Measurements from ENCODE around the gene EFCAB14. TPM values are rescaled to one million over a fixed set of nuclear protein-coding genes. Genes with fewer than 3 reads are reported as not detected.
A peak's percentile ranks its signal among the peaks of the same experiment; 100 is the strongest.

EFCAB14 gene
- total and polyA plus RNA-seq, 4 donors = 20.8 to 132 (median 73.4) TPM

GRCh38 chr1:46671554-46671953 is 47.4 kb downstream of the EFCAB14 start, which contains the start of gene TEX38:
TEX38 (plus strand) TSS chr1:46671854; CDS start chr1:46671935, 81 bp downstream.
- H3K27me3 ChIP-seq (ENCODE audit: control insufficient read depth in 3 of 3, insufficient read depth in 3 of 3, low read length in 2 of 3) = no peaks in the 10 kb centered on the region
- no peak within 1 kb of the TSS for H3K27ac ChIP-seq (ENCODE audit: low read depth in 1 of 2, low read length in 1 of 2)
- ATAC-seq (ENCODE audit: insufficient read depth, low FRiP score) (no peak), DNase-seq (no peak)
- H3K4me3 ChIP-seq = no peak within 1 kb of the TSS
- no peaks in the 10 kb centered on the region for H3K9me3 ChIP-seq (ENCODE audit: control insufficient read depth in 4 of 4, insufficient read depth in 3 of 4, low read length in 3 of 4)
- H3K36me3 ChIP-seq (ENCODE audit: control insufficient read depth in 4 of 4, insufficient read depth in 4 of 4, low read length in 4 of 4) = peaks cover 2 to 11% (median 5%) of the 10 kb centered on the region in 4 donors
- H3K9ac ChIP-seq (ENCODE audit: insufficient read depth in 1 of 2, low read length in 2 of 2) = no peak within 1 kb of the TSS
- TF ChIP-seq, protein P1, sequence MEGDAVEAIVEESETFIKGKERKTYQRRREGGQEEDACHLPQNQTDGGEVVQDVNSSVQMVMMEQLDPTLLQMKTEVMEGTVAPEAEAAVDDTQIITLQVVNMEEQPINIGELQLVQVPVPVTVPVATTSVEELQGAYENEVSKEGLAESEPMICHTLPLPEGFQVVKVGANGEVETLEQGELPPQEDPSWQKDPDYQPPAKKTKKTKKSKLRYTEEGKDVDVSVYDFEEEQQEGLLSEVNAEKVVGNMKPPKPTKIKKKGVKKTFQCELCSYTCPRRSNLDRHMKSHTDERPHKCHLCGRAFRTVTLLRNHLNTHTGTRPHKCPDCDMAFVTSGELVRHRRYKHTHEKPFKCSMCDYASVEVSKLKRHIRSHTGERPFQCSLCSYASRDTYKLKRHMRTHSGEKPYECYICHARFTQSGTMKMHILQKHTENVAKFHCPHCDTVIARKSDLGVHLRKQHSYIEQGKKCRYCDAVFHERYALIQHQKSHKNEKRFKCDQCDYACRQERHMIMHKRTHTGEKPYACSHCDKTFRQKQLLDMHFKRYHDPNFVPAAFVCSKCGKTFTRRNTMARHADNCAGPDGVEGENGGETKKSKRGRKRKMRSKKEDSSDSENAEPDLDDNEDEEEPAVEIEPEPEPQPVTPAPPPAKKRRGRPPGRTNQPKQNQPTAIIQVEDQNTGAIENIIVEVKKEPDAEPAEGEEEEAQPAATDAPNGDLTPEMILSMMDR (IDR thresholded peaks at IDR 0.05; ENCODE audit: control extremely low read depth, extremely low read depth) = no peak
- peaks cover 3 to 12% (median 8%) of the 10 kb centered on the region in 5 donors for H3K4me1 ChIP-seq (ENCODE audit: control insufficient read depth in 5 of 5, insufficient read depth in 5 of 5, low read length in 5 of 5)
- WGBS, 2 donors = 93 to 97% methylated on average over 3 of the region's 3 CpGs

DNA sequence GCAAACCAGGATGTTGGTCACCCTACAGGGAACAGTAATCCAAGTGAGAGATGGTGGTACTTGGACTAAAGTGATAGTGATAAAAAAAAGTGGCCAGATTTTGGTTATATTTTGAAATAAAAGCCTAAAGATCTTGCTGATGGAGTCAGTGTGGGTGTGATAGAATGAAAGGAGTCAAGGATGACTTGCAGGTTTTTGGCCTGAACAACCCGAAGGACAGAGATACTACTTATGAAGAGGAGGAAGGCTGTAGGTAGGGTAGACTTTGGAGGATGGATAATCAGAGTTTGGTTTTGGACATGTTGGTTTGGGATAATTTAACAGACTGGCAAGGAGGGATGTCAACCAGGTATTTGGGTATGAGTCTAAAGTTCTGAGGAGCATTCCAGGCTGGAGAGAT is 48.8 kb downstream of the EFCAB14 start:
- H3K27ac ChIP-seq (ENCODE audit: low read depth in 1 of 2, low read length in 1 of 2) = no peak overlapping the region
- WGBS, 2 donors = 90% methylated on average over 1 of the region's 1 CpG
- H3K4me3 ChIP-seq = no peak overlapping the region
- ATAC-seq (ENCODE audit: insufficient read depth, low FRiP score) = no peak
- H3K9me3 ChIP-seq (ENCODE audit: control insufficient read depth in 4 of 4, insufficient read depth in 3 of 4, low read length in 3 of 4) = no peaks in the 10 kb centered on the region
- peaks cover 0 to 7% (median 6%) of the 10 kb centered on the region in 4 donors for H3K36me3 ChIP-seq (ENCODE audit: control insufficient read depth in 4 of 4, insufficient read depth in 4 of 4, low read length in 4 of 4)
- TF ChIP-seq, protein P1 (IDR thresholded peaks at IDR 0.05; ENCODE audit: control extremely low read depth, extremely low read depth) = no peak
- no peak overlapping the region for H3K9ac ChIP-seq (ENCODE audit: insufficient read depth in 1 of 2, low read length in 2 of 2)
- no peak for DNase-seq
- H3K4me1 ChIP-seq (ENCODE audit: control insufficient read depth in 5 of 5, insufficient read depth in 5 of 5, low read length in 5 of 5) = peaks cover 5 to 18% (median 10%) of the 10 kb centered on the region in 5 donors
- no peaks in the 10 kb centered on the region for H3K27me3 ChIP-seq (ENCODE audit: control insufficient read depth in 3 of 3, insufficient read depth in 3 of 3, low read length in 2 of 3)

DNA sequence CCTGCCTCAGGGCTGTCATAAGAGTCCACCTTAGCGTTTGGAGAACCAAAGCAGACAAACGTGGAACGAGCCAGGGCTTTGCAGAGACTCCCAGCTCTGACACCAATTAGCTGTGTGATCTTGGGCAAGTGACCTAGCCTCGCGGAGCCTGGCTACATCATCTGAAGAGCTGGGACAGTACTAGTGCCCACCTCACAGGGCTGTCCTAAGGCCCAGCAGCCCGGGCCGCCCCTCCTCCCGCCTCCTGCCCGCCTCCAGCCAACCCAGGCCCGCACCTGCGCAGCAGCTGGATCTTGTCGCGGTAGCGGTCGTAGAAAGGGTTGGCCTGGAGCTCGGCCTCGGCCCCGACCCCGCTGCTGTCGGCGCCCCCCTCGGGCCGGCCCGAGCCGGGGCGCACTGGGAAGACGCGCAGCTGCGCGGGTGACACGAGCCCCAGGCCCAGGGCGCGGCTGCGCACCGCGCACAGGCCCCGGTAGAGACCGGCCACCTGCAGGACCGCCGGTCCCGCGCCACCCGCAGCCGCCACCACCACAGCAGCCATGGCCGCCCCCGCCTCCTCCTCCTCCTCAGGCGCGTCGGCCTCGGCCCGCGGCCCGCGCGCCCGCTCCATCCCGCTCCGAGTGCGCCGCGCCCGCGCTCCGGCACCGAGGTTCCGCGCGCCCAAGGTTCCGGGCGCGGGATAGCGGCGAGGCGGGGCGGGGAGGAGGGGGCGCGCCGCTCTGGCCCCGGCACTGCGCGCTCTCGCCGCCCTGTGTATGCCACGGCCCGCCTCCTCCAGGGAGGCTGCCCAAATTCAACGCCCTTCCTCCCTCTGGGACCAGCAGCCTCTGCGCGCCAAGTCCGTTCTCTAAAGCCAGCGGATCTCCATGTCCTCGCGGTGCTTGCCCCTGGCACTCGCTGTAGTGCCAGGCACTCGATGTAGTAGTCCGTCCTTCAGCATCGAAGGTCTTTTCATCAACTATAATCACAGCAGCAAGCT is 50.8 kb downstream of the EFCAB14 start, which contains the start of gene ATPAF1:
Gene ATPAF1, minus strand, starts transcription at position 583 of the 979 bp plus-strand sequence. Its CDS starts 42 bp downstream, at position 541.
- H3K36me3 ChIP-seq (ENCODE audit: control insufficient read depth in 4 of 4, insufficient read depth in 4 of 4, low read length in 4 of 4) = peaks cover 6 to 14% (median 7%) of the 10 kb centered on the region in 4 donors
- DNase-seq = peak; percentile 75 to 83 (median 79)

More for the DNA sequence above, 50.8 kb downstream of the EFCAB14 start, which contains the start of gene ATPAF1:
- 1% methylated on average over 41 to 96 of the region's 96 CpGs for WGBS, 2 donors
- H3K9me3 ChIP-seq (ENCODE audit: control insufficient read depth in 4 of 4, insufficient read depth in 3 of 4, low read length in 3 of 4) = no peaks in the 10 kb centered on the region
- H3K4me1 ChIP-seq (ENCODE audit: control insufficient read depth in 5 of 5, insufficient read depth in 5 of 5, low read length in 5 of 5) = peaks cover 5 to 18% (median 10%) of the 10 kb centered on the region in 5 donors
- H3K9ac ChIP-seq (ENCODE audit: insufficient read depth in 1 of 2, low read length in 2 of 2) = peak within 1 kb of the TSS; percentile 41 to 92
- peak within 1 kb of the TSS; percentile 63 to 83 for H3K27ac ChIP-seq (ENCODE audit: low read depth in 1 of 2, low read length in 1 of 2)
- H3K27me3 ChIP-seq (ENCODE audit: control insufficient read depth in 3 of 3, insufficient read depth in 3 of 3, low read length in 2 of 3) = no peaks in the 10 kb centered on the region
- H3K4me3 ChIP-seq = peak within 1 kb of the TSS; percentile 94
- ATAC-seq (ENCODE audit: insufficient read depth, low FRiP score) = peak; percentile 91
- TF ChIP-seq, protein P1 (IDR thresholded peaks at IDR 0.05; ENCODE audit: control extremely low read depth, extremely low read depth) = no peak
